Panc1 (cell line): ENCODE results near the gene DACH1.

ENCODE experiments used
- POLR2AphosphoS5 ChIP-seq: IDR thresholded peaks from 2 replicates; pipeline ENCODE4 v1.6.1; 2012; ENCODE audit warnings: mild to moderate bottlenecking, low read depth, low read length, moderate library complexity
- SIN3A ChIP-seq: IDR thresholded peaks from 2 replicates; pipeline ENCODE4 v1.6.1; 2012; ENCODE audit warnings: low read depth, mild to moderate bottlenecking, low read length, moderate library complexity, borderline replicate concordance; ENCODE audit not compliant: insufficient read depth
- TF ChIP-seq, protein P1 (sequence below): fragments of 450-650 bp; IDR thresholded peaks from 2 replicates; pipeline ENCODE4 v1.5.1; 2017; ENCODE audit warnings: mild to moderate bottlenecking
- TF ChIP-seq, protein P2 (sequence below), 2 experiments: IDR thresholded peaks; 2 replicates each; pipeline ENCODE4 v1.6.1; 2011 to 2012; ENCODE audit warnings: low read depth in 2 of 2, control low read depth in 1 of 2, low read length in 1 of 2, mild to moderate bottlenecking in 1 of 2, moderate library complexity in 1 of 2; ENCODE audit not compliant: insufficient read depth in 1 of 2

DNA sequence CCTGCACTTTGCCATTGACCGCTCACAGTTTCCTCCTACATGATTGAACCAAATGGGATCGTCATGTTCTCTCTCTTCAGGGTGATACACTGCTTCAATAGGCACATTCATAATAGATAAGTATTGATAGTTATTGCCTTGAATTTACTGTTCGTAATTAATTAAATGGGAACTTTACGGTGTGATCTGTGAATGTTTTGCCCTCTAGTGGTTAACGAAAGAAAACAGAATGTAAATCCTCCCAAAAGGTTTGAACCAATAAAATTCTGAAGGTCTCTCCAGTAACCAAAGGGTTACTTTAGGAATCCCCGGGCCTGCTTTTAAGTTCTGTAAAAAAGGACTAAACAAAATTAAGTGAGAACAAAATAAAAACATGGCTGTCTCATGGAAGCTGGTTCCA lies 389.3 kb downstream of the DACH1 start:
- TF ChIP-seq, protein P1, sequence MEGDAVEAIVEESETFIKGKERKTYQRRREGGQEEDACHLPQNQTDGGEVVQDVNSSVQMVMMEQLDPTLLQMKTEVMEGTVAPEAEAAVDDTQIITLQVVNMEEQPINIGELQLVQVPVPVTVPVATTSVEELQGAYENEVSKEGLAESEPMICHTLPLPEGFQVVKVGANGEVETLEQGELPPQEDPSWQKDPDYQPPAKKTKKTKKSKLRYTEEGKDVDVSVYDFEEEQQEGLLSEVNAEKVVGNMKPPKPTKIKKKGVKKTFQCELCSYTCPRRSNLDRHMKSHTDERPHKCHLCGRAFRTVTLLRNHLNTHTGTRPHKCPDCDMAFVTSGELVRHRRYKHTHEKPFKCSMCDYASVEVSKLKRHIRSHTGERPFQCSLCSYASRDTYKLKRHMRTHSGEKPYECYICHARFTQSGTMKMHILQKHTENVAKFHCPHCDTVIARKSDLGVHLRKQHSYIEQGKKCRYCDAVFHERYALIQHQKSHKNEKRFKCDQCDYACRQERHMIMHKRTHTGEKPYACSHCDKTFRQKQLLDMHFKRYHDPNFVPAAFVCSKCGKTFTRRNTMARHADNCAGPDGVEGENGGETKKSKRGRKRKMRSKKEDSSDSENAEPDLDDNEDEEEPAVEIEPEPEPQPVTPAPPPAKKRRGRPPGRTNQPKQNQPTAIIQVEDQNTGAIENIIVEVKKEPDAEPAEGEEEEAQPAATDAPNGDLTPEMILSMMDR, result peak; percentile 38; the same call in 1 of the 2 replicates
- TF ChIP-seq POLR2AphosphoS5 (no peak), SIN3A (no peak)
- TF ChIP-seq, protein P2, sequence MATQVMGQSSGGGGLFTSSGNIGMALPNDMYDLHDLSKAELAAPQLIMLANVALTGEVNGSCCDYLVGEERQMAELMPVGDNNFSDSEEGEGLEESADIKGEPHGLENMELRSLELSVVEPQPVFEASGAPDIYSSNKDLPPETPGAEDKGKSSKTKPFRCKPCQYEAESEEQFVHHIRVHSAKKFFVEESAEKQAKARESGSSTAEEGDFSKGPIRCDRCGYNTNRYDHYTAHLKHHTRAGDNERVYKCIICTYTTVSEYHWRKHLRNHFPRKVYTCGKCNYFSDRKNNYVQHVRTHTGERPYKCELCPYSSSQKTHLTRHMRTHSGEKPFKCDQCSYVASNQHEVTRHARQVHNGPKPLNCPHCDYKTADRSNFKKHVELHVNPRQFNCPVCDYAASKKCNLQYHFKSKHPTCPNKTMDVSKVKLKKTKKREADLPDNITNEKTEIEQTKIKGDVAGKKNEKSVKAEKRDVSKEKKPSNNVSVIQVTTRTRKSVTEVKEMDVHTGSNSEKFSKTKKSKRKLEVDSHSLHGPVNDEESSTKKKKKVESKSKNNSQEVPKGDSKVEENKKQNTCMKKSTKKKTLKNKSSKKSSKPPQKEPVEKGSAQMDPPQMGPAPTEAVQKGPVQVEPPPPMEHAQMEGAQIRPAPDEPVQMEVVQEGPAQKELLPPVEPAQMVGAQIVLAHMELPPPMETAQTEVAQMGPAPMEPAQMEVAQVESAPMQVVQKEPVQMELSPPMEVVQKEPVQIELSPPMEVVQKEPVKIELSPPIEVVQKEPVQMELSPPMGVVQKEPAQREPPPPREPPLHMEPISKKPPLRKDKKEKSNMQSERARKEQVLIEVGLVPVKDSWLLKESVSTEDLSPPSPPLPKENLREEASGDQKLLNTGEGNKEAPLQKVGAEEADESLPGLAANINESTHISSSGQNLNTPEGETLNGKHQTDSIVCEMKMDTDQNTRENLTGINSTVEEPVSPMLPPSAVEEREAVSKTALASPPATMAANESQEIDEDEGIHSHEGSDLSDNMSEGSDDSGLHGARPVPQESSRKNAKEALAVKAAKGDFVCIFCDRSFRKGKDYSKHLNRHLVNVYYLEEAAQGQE (IDR thresholded peaks at IDR 0.05; ENCODE audit: insufficient read depth in 1 of 2, low read depth in 2 of 2, low read length in 1 of 2), result no peak
